Smooth muscle cell (in vitro differentiated cells): ENCODE measurements around the gene GNG7. TPM values are rescaled to one million over a fixed set of nuclear protein-coding genes. Genes with fewer than 3 reads are reported as not detected.

Source experiments
- DNase-seq: peaks from one replicate; lab custom pipeline; 2025; ENCODE audit not compliant: unreplicated experiment; lab: John Stamatoyannopoulos, UW
- H2AFZ ChIP-seq: fragments of 200-600 bp; sonication (generic); 2 replicates; pipeline ENCODE4 v1.6.0; 2016; ENCODE audit warnings: antibody characterized with exemption, low read depth, mild to moderate bottlenecking
- H3F3A ChIP-seq: fragments of 200-600 bp; sonication (generic); 2 replicates; pipeline ENCODE4 v1.6.0; 2017; ENCODE audit warnings: antibody characterized with exemption, low read depth
- H3K27ac ChIP-seq: fragments of 200-600 bp; sonication (generic); 2 replicates; pipeline ENCODE4 v1.5.1; 2016; ENCODE audit warnings: low read depth, mild to moderate bottlenecking
- H3K27me3 ChIP-seq: fragments of 200-600 bp; sonication (generic); 2 replicates; pipeline ENCODE4 v1.6.1; 2016; ENCODE audit warnings: low read depth, mild to moderate bottlenecking
- H3K36me3 ChIP-seq: fragments of 200-600 bp; sonication (generic); 2 replicates; pipeline ENCODE4 v1.5.1; 2016; ENCODE audit warnings: low read depth
- H3K4me1 ChIP-seq: fragments of 200-600 bp; sonication (generic); 2 replicates; pipeline ENCODE4 v1.5.1; 2016; ENCODE audit warnings: low read depth
- H3K4me2 ChIP-seq: fragments of 200-600 bp; sonication (generic); 2 replicates; pipeline ENCODE4 v1.6.0; 2016; ENCODE audit warnings: mild to moderate bottlenecking
- H3K4me3 ChIP-seq: fragments of 200-600 bp; sonication (generic); 2 replicates; pipeline ENCODE4 v1.5.1; 2016; ENCODE audit warnings: mild to moderate bottlenecking
- H3K79me2 ChIP-seq: fragments of 200-600 bp; sonication (generic); 2 replicates; pipeline ENCODE4 v1.6.0; 2016; ENCODE audit warnings: low read depth, mild to moderate bottlenecking
- H3K9ac ChIP-seq: fragments of 200-600 bp; sonication (generic); 2 replicates; pipeline ENCODE4 v1.6.0; 2016; ENCODE audit warnings: low read depth
- H3K9me3 ChIP-seq: fragments of 200-600 bp; sonication (generic); replicated peaks from 2 replicates; pipeline ENCODE4 v1.5.1; 2016; ENCODE audit warnings: low read depth
- H4K20me1 ChIP-seq: fragments of 200-600 bp; sonication (generic); 2 replicates; pipeline ENCODE4 v1.6.0; 2016; ENCODE audit warnings: low read depth
- CTCF ChIP-seq: fragments of 200-600 bp; sonication (generic); IDR thresholded peaks from 2 replicates; pipeline ENCODE4 v1.5.1; 2017; ENCODE audit warnings: borderline replicate concordance, mild to moderate bottlenecking, antibody characterized with exemption; ENCODE audit not compliant: insufficient read depth, poor library complexity, severe bottlenecking
- WGBS: methylation state at CpG from one replicate; pipeline ENCODE4 v1.1.7; 2016; ENCODE audit warnings: low lambda C conversion rate; 5-methylcytosine and 5-hydroxymethylcytosine counted together
- polyA plus RNA-seq: library from polyadenylated mRNA; unstranded; fragments of >200 nt; fragmentation: Nextera tagmentation; extraction: Ambion mirVana; gene quantifications from 2 replicates; pipeline ENCODE4 v1.2.1, GENCODE V29; 2016
- total RNA-seq: library from RNA; depleted of rRNA; stranded (reverse); fragments of >200 nt; gene quantifications from 2 replicates; pipeline ENCODE4 v1.2.3, GENCODE V29; 2014

The GNG7 gene
- total and polyA plus RNA-seq, 2 experiments from 2014 or later, result 1.7 to 2.6 TPM

GRCh38 chr19:2747349-2747748, 44.9 kb upstream of the GNG7 start:
- Histone ChIP-seq H3F3A (no peaks in the 10 kb centered on the region), H3K36me3 (no peaks in the 10 kb centered on the region), H3K4me3 (no peak overlapping the region), H3K4me1 (no peaks in the 10 kb centered on the region), H4K20me1 (no peaks in the 10 kb centered on the region), H3K4me2 (no peak overlapping the region), H3K27me3 (peaks cover 6% of the 10 kb centered on the region), H3K27ac (no peak overlapping the region), H2AFZ (no peak overlapping the region), H3K9ac (no peak overlapping the region), H3K9me3 (no peaks in the 10 kb centered on the region), H3K79me2 (no peaks in the 10 kb centered on the region)
- no peak for TF ChIP-seq CTCF
- WGBS, result 87% methylated on average over 7 of the region's 7 CpGs
- DNase-seq, result no peak

GRCh38 chr19:2744113-2744512, 41.6 kb upstream of the GNG7 start:
- Histone ChIP-seq H3K27me3 (peaks cover 6% of the 10 kb centered on the region), H4K20me1 (no peaks in the 10 kb centered on the region), H3K4me2 (no peak overlapping the region), H3K9me3 (no peaks in the 10 kb centered on the region), H3K27ac (no peak overlapping the region), H3K36me3 (no peaks in the 10 kb centered on the region), H3K4me1 (no peaks in the 10 kb centered on the region), H3K9ac (no peak overlapping the region), H3K79me2 (no peaks in the 10 kb centered on the region), H3K4me3 (no peak overlapping the region), H2AFZ (no peak overlapping the region), H3F3A (no peaks in the 10 kb centered on the region)
- WGBS, result 43% methylated on average over 4 of the region's 4 CpGs
- TF ChIP-seq CTCF, result no peak
- no peak for DNase-seq

GRCh38 chr19:2743099-2743498, 40.6 kb upstream of the GNG7 start:
- no peak for TF ChIP-seq CTCF
- WGBS, result 77% methylated on average over 8 of the region's 8 CpGs

GRCh38 chr19:2740314-2740656, 37.8 kb upstream of the GNG7 start:
- Histone ChIP-seq H3K9ac (no peak overlapping the region), H3F3A (no peaks in the 10 kb centered on the region), H3K36me3 (peaks cover 4% of the 10 kb centered on the region), H3K27me3 (peaks cover 4% of the 10 kb centered on the region), H3K27ac (no peak overlapping the region), H3K4me1 (no peaks in the 10 kb centered on the region), H2AFZ (no peak overlapping the region), H3K9me3 (no peaks in the 10 kb centered on the region), H3K4me3 (no peak overlapping the region), H3K4me2 (no peak overlapping the region), H4K20me1 (no peaks in the 10 kb centered on the region), H3K79me2 (no peaks in the 10 kb centered on the region)
- no peak for DNase-seq
- WGBS, result 53% methylated on average over 13 of the region's 13 CpGs
- TF ChIP-seq CTCF, result no peak

More at GRCh38 chr19:2743099-2743498, 40.6 kb upstream of the GNG7 start:
- Histone ChIP-seq H2AFZ (no peak overlapping the region), H3K9ac (no peak overlapping the region), H4K20me1 (no peaks in the 10 kb centered on the region), H3K4me1 (no peaks in the 10 kb centered on the region), H3F3A (no peaks in the 10 kb centered on the region), H3K4me2 (no peak overlapping the region), H3K27me3 (peaks cover 6% of the 10 kb centered on the region), H3K27ac (no peak overlapping the region), H3K4me3 (no peak overlapping the region), H3K36me3 (no peaks in the 10 kb centered on the region), H3K9me3 (no peaks in the 10 kb centered on the region), H3K79me2 (no peaks in the 10 kb centered on the region)
- DNase-seq, result no peak
